ENCODE data around the gene TFAM. TPM values are rescaled to one million over a fixed set of nuclear protein-coding genes. Genes with fewer than 3 reads are reported as not detected.

Gene TFAM
- total and polyA plus RNA-seq, 2 of the 8 experiments (the other 6 are each of a cell fraction or from before 2014, with no cell fraction given): 29.3 to 97.3 TPM

- WGBS, 2 experiments (ENCODE audit: extremely low coverage in 1 of 2, insufficient coverage in 1 of 2, insufficient read length in 1 of 2, insufficient replicate concordance in 2 of 2, low coverage in 1 of 2, low lambda C conversion rate in 2 of 2, missing lambda C conversion rate in 1 of 2): 97% methylated on average over 4 of the region's 4 CpGs; no CpG with 5 or more reads in 1 of the 2 experiments
- no peak overlapping the region for H3K27ac ChIP-seq (ENCODE audit: low read depth, low read length)
- FAIRE-seq (no peak), DNase-seq (ENCODE audit: low read depth in 1 of 2, low spot score in 2 of 2) (no peak)
- H3K79me1 ChIP-seq (ENCODE audit: low read depth, low read length): no peaks in the 10 kb centered on the region; the same call in 1 of the 2 replicates
- no peaks in the 10 kb centered on the region for H3K23me2 ChIP-seq (ENCODE audit: low read depth, low read length)
- no peak overlapping the region for H3K18ac ChIP-seq (ENCODE audit: extremely low read depth, low read length)
- H2BK12ac ChIP-seq (ENCODE audit: low read depth, low read length): no peak overlapping the region
- H3K23ac ChIP-seq (ENCODE audit: insufficient read length): no peak overlapping the region
- H3K4ac ChIP-seq (replicated peaks; ENCODE audit: insufficient read length, low read depth, low read length): no peak overlapping the region
- no peaks in the 10 kb centered on the region; a peak in 1 of 7 replicates for H3K4me1 ChIP-seq (replicated peaks in 1 of 4; ENCODE audit: control insufficient read depth in 3 of 4, insufficient read depth in 4 of 4, low read length in 3 of 4)
- H3K4me2 ChIP-seq (ENCODE audit: insufficient read depth in 1 of 2, low read depth in 2 of 2, low read length in 2 of 2): no peak overlapping the region
- H3K36me3 ChIP-seq (ENCODE audit: control insufficient read depth in 2 of 4, insufficient read depth in 4 of 4, low read length in 3 of 4): peaks cover 0 to 11% (median 2%) of the 10 kb centered on the region in 4 experiments; a peak in 1 of 8 replicates
- H3K9ac ChIP-seq (replicated peaks in 1 of 4; ENCODE audit: extremely low read depth in 1 of 4, low read depth in 3 of 4, low read length in 3 of 4): no peak overlapping the region
- H3K9me3 ChIP-seq (ENCODE audit: insufficient read depth in 2 of 2, low read depth in 1 of 2, low read length in 1 of 2): no peaks in the 10 kb centered on the region
- no peak overlapping the region for H2BK15ac ChIP-seq (ENCODE audit: low read length)
- H2AFZ ChIP-seq (ENCODE audit: low read length): no peak overlapping the region
- no peak overlapping the region for H2BK20ac ChIP-seq (ENCODE audit: low read length)
- H2AK5ac ChIP-seq (ENCODE audit: low read depth, low read length): no peak overlapping the region
- H2BK120ac ChIP-seq (replicated peaks; ENCODE audit: low read depth, low read length): no peak overlapping the region
- H4K8ac ChIP-seq (ENCODE audit: extremely low read depth, insufficient read depth, low read length): no peak overlapping the region
- H3K56ac ChIP-seq (replicated peaks; ENCODE audit: insufficient read length, low read depth, low read length): no peak overlapping the region
- H3K14ac ChIP-seq (ENCODE audit: insufficient read length): no peak overlapping the region
- H3K79me2 ChIP-seq (ENCODE audit: control insufficient read depth in 1 of 2, insufficient read depth in 2 of 2, low read length in 2 of 2): peaks cover 0 to 36% of the 10 kb centered on the region in 2 experiments; a peak in 2 of 4 replicates
- CTCF ChIA-PET (ENCODE audit: partially characterized antibody): interaction anchor here (0.9 kb wide), 1 partner anchor 11 kb away, joined by 3 read pairs; no protein-coding TSS in a partner anchor
- no peak overlapping the region for H3K4me3 ChIP-seq (ENCODE audit: extremely low read depth in 1 of 4, insufficient read depth in 2 of 4, low read depth in 3 of 4, low read length in 4 of 4)
- H3K27me3 ChIP-seq (replicated peaks in 1 of 4; ENCODE audit: control insufficient read depth in 3 of 4, extremely low read depth in 1 of 4, insufficient read depth in 3 of 4, low read length in 3 of 4): no peaks in the 10 kb centered on the region
- no peak overlapping the region for H2BK5ac ChIP-seq (ENCODE audit: low read depth, low read length)
- peaks cover 0 to 3% of the 10 kb centered on the region in 2 experiments for H4K20me1 ChIP-seq (replicated peaks in 1 of 2; ENCODE audit: control insufficient read depth in 1 of 2, insufficient read depth in 2 of 2, low read length in 2 of 2)
- POLR2A ChIA-PET (ENCODE audit: partially characterized antibody): no interaction called here
- H4K91ac ChIP-seq (replicated peaks; ENCODE audit: insufficient read length, low read length): no peak overlapping the region
- H4K5ac ChIP-seq (ENCODE audit: insufficient read length, low read depth, low read length): no peak overlapping the region
- TF ChIP-seq TAF1 (IDR thresholded peaks at IDR 0.05; ENCODE audit: low read depth, low read length) (no peak), ASH2L (IDR thresholded peaks at IDR 0.05; ENCODE audit: low read length) (no peak), HDAC2 (IDR thresholded peaks at IDR 0.05; ENCODE audit: borderline replicate concordance in 1 of 2, low read depth in 2 of 2, low read length in 2 of 2) (no peak), CEBPB (IDR thresholded peaks at IDR 0.05; ENCODE audit: low read depth, low read length) (no peak), SUZ12 (IDR thresholded peaks at IDR 0.05; ENCODE audit: low read length) (no peak), ZNF274 (IDR thresholded peaks at IDR 0.05; ENCODE audit: borderline replicate concordance, extremely low read depth, low read length) (no peak), ATF3 (IDR thresholded peaks at IDR 0.05; ENCODE audit: insufficient read depth, low read depth, low read length) (no peak), EGR1 (IDR thresholded peaks at IDR 0.05; ENCODE audit: borderline replicate concordance, low read depth, low read length) (no peak), CREB1 (IDR thresholded peaks at IDR 0.05) (no peak), POLR2A (IDR thresholded peaks at IDR 0.05; ENCODE audit: control extremely low read depth in 1 of 2, low read depth in 2 of 2, low read length in 2 of 2) (no peak), E2F6 (IDR thresholded peaks at IDR 0.05) (no peak)
Measured at GRCh38 chr10:58358314-58358933, 26.8 kb upstream of the TFAM start.

Measured in H1 (cell line).